ENCODE data around the gene PTPRD.

The PTPRD gene

GRCh38 chr9:10146517-10147331 lies 466.1 kb downstream of the PTPRD start:
- no peak for DNase-seq

DNA sequence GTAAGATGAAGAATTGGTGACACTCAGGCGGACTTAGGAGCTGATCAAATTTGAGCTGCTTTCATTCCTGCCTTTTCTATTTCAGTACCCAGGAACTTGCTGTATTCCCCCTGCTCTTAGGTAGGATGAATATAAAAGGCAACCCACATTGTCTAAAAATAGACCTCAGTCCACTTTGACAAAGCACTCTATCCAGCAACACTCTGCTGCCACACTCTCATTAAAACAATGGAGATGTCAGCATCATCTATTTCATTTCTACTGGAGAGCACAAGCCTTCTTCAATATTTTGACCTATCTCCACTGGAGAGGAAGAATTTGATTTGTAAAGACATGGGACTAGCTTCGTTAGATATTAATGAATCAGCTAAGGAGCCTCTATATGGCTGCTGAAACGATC lies 468.4 kb downstream of the PTPRD start:
- DNase-seq: no peak

DNA sequence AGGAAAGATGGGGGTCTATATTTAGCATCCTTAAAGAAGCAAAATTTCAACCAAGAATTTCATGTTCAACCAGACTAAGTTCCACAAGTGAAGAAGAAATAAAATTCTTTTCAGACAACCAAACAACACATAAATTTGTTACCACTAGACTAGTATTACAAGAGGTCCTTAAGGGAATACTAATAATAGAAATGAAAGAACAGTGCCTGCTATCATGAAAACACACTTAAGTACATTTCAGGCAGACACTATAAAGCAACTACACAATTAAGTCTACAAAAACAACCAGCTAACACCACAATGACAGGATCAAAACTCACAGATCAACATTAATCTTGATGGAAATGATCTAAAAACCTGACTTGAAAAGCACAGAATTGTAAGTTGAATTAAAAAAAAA lies 477.2 kb downstream of the PTPRD start:
- DNase-seq: no peak

DNA sequence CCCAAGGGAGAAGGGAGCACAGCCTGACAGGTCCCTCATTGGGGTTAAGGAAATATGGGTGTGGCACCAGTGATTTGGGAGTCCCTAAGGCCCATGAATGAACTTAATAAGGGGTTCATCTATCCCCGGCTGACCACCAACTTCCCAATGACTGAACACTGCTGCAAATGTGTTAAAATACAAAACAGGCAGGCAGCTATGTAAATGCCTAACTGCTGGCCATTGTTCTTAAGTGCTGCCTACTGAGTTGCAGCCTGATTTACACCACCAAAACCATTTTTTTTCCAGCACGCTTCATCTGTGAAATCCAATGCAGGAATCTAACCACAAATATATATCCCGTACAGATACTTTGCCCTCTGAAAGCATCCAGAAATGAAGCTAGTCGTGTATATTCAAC lies 478.5 kb downstream of the PTPRD start:
- no peak for DNase-seq

DNA sequence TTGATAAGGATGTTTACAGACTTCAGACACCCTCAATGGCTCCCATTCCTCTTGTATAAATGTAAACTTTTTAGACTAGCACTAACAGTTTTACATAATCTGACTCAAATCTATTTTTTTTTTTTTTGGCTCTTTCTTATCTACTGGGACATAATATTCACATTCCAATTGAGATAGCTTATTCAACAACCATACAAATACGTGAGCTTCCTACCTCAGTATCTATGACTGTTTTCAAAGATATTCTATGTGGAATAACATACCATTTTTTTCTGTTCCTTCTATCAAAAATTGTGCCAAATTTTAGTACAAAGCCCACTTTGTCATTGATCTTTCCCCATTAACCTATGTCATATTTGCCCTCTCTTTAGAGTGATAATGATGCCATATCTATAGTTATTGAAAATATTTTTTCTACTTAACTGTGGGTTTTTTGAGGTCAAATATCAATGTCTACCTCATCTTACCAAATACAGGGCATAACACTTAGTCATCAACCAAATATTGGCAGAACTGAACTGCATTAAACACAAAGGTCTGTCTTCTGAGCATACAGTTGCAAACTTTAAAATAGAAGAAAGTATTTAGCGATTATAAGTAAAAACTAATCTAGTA lies 482.6 kb downstream of the PTPRD start:
- no peak for DNase-seq

DNA sequence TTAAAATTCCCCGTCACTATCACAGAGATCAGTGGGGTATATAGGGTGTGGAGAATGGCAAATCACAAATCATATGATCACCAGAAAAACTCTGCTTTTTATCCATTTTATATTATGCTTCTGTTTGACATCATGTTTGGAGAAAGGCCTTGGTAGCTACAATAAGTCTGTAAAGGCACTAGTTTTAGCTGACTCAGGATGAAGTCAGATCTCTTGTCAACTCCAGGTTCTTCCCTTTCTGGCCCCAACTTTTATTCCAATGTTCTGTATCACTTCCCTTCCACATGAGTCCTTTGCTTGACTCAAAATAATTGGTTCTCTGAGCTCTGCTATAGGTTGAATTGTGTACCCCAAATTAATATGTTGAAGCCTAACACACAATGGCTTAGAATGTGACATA lies 484.9 kb downstream of the PTPRD start:
- no peak for DNase-seq

- no peak for DNase-seq
Observed at GRCh38 chr9:10112798-10113197, 500.0 kb downstream of the PTPRD start.

GRCh38 chr9:10112070-10112469 lies 500.7 kb downstream of the PTPRD start:
- DNase-seq: no peak

DNA sequence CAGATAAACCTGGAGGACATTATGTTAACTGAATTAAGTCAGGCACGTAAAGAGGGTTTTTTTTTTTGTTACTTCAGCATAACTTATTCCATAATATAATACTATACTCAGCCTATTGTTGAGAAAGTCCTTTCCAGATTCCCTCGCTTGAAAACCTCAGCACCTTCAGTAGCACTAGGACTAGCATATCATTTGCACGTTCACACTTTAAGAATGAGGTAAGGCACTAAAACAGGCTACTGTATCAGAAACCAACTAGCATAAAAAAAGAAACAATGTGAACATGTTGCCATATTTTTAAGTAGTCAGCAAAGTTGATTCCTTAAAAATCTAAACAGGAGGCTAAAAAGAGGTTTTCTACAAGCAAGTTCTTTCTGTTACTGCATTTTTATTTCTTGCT lies 504.0 kb downstream of the PTPRD start:
- no peak for DNase-seq

- no peak for DNase-seq
Observed at GRCh38 chr9:10104774-10105173, 508.0 kb downstream of the PTPRD start.

DNA sequence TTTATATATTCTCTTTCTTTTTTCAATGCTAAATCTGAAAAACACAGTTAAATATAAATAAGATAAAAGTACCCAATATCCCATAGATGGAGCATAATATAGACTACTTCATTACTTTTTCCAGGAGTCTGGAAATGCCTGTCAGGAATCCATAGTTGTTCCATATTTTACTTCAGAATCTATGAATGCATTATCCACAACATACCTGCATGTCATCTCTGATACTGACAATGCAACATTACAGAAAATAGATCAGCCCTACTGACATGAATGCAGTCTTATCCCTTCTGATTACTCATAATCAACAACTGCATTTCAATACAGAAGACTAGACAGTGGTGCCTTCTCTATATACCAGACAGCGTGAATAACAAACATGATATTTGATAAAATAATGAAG lies 517.6 kb downstream of the PTPRD start:
- DNase-seq: no peak

- no peak for DNase-seq
Observed at GRCh38 chr9:10094563-10094962, 518.2 kb downstream of the PTPRD start.

DNA sequence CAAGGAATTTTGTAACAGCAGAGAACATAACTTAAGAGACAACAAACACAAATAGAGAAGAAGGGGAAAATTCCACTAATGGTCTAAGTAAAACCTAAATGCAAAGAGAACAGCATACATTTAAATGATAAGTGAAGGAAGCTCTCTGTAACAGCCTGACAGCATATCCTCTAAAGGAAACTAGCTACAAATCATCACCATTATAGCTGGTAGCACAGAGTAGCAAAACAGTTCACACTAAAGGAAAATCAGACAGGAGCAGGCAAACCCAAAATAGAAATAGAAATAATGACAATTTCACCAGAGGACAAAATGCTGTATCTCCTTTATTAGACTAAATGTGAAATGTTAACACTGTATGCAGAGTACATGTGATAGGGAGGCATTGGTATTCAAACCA lies 532.8 kb downstream of the PTPRD start:
- no peak for DNase-seq

GRCh38 chr9:10079284-10079964 lies 533.4 kb downstream of the PTPRD start:
- no peak for DNase-seq

GRCh38 chr9:10071579-10071978 lies 541.2 kb downstream of the PTPRD start:
- no peak for DNase-seq

DNA sequence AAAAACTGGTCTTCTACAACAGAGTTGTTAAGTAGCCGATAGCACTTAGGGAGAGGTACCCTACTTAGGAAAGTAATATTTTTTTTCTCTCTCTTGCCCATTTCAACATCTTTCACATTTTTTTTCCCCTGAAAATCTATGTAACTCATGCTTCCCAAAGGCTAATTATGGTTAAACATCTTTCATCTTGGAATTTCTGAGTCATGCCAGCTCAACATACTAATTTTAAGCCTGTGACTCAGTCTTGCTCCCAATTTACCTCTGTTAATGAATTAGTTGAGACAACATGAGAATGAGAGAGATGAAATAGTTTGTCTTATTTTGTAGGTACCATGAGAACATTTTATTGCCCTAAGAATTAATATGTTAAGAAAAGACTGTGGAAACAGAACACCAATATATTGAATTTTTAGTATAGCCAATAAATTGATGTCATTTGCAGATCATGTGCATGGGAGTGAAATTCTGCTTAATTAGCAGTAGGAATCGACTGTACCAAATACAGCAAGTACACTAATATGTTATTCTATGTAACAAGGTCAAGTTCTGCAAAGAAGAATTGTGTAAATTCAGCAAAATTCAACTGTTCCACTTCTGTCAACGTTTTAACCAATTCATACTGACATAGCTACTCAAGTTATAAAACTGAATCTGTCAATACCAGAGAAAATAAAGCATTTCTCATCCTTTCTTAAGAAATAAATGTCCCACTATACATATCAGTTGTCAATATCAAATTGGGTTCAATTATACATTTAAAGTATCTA lies 550.0 kb downstream of the PTPRD start:
- no peak for DNase-seq

DNA sequence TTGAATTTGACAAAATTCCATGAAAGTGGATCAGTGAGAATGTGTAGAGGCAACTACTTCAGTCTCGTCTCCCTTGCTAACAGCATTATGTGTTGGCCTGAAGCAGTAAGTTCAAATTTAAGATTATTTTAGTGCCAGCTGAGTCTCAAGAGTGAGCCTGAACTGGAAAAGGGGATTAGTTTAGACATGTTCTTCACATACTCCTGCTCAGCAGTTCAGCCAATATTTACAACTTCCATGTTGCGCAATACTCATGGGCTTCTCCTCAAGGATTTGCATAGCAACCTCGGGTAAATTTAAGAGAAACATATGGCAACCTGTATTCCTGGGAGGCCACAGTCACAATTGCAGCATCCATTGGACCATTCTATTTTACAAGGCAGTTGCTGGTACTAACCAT lies 553.8 kb downstream of the PTPRD start:
- DNase-seq: no peak

GRCh38 chr9:10055886-10056395 lies 556.9 kb downstream of the PTPRD start:
- no peak for DNase-seq

DNA sequence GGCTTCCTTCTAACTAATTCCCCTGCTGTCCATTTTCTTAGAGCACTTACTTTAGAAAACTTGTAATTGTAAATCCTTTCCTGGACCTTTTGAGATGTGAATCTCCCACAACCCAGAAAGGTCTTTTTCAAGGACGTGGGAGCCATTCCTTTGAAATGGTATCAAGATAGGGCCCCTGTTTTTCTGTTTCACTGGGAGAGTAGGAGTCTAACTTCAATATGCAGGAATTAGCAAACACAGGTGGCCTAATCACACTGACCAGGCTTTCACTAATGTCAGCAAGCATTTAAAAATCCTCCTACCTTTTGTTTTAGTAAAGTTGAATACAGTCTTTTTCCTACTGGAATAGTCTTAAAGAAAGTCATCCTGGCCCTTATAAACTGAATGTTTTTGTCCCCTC lies 558.3 kb downstream of the PTPRD start:
- DNase-seq: no peak

- DNase-seq: no peak
Observed at GRCh38 chr9:10052916-10053315, 559.9 kb downstream of the PTPRD start.

DNA sequence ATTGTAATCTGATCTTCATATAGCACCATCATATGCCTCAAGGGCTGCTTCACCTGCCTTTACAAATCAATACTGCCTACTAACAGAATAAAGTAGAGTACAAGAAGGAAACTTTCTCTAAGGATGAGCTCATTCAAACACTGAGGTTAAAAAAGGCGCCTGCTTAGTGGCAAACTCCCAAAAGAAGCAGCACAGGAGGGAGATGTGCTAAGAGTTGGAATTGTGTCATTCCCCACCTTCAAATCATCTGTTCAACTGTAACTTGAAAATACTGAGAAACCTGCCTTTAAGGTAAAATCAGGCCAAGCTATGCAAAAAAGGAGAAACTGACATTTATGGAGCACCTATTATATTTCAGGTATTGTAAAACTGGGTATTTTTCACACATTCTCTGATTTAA lies 560.6 kb downstream of the PTPRD start:
- DNase-seq: no peak

DNA sequence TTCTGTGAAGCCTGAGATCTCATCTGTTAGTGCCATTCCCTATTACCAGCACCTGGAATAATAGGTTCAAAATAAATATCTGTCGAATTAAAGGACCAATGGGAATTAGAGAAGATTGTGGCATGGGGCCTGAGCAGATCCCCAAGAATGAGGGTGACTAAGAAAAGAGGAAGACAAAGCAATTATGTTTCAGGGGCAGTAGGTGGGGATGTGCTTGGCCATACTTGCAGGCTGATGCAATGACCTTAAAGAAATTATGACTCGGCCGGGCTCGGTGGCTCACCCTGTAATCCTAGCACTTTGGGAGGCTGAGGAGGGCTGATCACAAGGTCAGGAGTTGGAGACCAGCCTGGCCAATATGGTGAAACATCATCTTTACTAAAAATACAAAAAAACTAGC lies 562.8 kb downstream of the PTPRD start:
- no peak for DNase-seq

- no peak for DNase-seq
Observed at GRCh38 chr9:10048994-10049393, 563.8 kb downstream of the PTPRD start.

Data from effector CD8-positive, alpha-beta T cell (primary cell).